ENCODE data around the gene TRIM54.
"Not testable (repeated sequence)": the region's sequence is repeated elsewhere in the genome, so short reads cannot be mapped to it uniquely, and the experiment has no call there.

Gene TRIM54

DNA sequence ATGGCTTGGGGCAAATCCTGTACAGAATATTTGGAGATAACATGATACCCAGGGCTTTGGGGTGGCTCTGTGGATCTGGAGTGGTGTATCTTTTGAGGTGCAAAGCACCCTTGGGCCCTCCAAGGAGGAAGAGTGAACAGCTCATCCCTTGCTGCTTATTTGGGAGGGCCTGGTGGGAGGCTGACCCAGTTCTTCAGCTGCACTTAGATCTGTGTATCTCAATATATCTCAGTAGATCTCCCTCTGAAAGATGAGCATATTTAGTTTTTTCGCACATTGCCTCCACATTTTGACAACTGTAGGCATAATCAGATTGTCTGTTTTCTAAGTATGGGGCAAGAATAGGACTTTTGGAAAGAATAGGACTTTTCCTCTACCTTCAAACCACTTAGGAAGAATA lies 2.8 kb downstream of the TRIM54 start:
- no peak for DNase-seq (ENCODE audit: low read depth)

DNA sequence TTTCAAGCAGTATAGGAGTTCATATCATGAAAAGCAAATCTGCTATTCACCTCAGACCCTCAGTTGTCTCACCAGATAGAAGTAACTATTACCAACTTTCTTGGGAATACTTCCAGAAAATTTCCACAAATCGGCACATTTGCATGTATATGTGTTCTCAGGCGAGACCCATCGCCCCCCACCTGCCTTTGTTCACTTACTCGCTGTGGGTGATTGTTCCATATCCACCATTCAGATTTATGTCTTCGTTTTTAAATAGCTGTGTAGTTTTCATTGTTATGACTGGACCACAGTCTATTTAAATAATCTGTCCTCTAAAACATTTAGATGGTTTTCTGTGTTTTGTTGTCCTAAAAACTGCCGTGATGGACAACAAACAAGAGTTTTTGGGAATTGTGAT lies 3.3 kb downstream of the TRIM54 start:
- no peak for DNase-seq (ENCODE audit: low read depth)

DNA sequence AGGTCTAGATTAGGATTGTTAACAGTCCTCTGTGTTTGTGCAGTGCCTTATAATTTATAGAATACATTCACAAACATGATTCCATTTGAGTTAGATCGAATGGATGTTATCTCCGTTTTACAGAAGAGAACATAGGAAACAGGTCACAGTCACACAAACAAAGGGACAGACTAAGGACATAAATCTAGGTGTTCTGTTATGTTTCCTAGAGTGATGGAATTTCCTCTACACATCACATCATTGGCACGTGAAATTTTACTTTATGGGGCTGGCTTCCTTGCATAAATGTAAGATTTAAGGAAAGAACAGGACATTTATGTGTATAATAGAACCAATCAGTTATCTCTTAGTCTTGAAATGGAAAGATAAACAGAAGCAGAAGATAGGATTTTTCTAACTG lies 6.4 kb downstream of the TRIM54 start:
- no peak for DNase-seq (ENCODE audit: low read depth)

DNA sequence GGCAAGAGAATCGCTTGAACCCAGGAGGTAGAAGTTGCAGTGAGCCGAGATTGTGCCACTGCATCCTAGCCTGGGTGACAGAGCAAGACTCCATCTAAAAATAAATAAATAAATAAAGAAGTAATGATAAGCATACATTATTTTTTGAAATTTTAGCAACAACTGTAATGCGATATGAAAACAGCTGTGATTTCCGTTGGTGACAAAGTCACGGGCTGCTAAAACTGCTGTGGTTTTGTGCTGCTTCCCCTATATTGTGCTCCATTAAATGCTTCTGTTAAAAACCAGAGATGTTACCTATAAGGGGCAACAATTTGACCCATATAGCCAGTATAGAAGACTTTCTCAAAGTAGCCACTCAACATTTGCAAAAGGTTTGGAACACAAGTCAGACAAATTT lies 8.3 kb downstream of the TRIM54 start:
- no peak for DNase-seq (ENCODE audit: low read depth)

DNA sequence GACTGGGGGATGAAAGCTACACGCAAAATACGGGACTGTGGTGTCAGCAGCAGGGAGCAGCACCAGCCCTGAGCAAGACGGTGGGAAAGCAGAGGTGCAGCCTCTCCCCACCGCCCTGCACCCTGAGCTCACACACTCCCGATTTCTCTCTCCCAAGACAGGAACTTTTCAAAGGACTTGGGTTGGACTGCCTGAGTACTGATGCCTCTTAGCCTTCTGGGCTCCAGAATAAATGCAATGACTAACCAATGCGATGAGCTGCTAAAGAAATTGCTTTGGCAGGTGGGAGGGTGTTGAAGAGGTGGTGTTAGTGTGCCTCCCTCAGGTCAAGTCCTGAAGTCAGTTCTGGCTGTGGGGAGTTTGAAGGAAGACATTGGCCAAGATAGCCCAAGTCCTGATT lies 9.6 kb downstream of the TRIM54 start:
- DNase-seq (ENCODE audit: low read depth), result no peak

DNA sequence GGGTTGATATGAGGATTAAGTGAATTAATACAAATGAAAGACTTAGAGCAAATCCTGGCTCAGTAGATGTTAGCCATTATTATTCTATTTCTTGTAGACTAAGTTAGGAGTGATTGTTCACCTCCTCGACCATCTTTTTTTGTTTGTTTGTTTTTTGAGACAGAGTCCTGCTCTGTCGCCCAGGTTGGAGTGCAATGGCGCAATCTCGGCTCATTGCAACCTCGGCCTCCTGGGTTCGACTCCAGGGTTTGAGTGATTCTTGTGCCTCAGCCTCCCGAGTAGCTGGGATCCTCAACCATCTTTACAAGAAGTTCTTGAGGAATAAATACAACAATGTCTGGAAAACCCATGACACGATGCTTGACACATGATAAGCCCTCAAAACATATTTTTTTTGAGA lies 12.7 kb downstream of the TRIM54 start:
- DNase-seq (ENCODE audit: low read depth), result no peak

DNA sequence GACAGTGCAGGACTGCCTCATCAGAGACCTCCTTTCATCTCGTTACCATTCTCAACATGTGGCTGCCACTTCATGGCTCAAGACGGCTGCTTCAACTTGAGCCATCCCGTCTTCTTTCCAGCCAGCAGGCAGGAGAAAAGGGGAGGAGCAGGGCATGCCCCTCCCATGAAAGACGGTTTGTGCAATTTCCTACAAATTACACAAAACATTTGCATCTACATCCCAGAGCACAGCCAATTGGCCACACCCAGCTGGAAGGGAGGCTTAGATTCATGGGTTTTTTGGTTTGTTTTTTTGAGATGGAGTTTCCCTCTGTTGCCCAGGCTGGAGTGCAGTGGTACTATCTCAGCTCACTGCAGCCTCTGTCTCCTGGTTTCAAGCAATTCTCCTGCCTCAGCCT lies 14.3 kb downstream of the TRIM54 start:
- no peak for DNase-seq (ENCODE audit: low read depth)

GRCh38 chr2:27297195-27297594 lies 15.0 kb downstream of the TRIM54 start:
- DNase-seq (ENCODE audit: low read depth), result no peak

DNA sequence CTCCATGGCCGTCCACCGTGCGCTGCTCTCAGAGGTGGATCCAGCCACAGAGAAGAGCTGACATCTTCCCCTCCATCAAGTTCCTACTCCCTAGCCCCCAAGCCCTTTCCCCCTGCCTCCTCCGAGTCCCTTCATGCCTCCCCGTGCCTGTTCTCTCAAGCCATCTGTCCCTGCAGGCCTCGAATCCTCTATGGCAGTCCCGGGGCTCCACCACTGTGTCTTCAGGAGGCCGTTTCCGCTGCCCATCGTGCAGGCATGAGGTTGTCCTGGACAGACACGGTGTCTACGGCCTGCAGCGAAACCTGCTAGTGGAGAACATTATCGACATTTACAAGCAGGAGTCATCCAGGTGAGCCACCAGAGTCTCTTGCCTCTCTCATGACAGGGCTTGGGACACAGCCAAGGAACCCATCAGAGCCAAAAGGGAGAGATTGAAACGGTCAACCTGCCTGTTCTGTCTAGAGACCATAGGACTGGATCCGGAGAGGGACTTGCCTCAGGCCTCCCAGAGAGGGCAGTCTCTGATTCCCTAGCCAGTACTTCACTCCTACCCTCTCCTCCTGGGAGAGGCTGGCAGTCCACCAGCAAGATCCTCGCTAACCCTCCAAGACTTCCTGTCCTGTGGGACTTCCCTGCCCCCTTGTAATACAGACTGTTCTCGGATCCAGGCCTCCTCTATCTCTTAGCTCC lies 16.3 kb downstream of the TRIM54 start:
- DNase-seq (ENCODE audit: low read depth), result no peak

- DNase-seq (ENCODE audit: low read depth), result not testable (repeated sequence)
Measured at GRCh38 chr2:27300606-27301005, 18.4 kb downstream of the TRIM54 start.

DNA sequence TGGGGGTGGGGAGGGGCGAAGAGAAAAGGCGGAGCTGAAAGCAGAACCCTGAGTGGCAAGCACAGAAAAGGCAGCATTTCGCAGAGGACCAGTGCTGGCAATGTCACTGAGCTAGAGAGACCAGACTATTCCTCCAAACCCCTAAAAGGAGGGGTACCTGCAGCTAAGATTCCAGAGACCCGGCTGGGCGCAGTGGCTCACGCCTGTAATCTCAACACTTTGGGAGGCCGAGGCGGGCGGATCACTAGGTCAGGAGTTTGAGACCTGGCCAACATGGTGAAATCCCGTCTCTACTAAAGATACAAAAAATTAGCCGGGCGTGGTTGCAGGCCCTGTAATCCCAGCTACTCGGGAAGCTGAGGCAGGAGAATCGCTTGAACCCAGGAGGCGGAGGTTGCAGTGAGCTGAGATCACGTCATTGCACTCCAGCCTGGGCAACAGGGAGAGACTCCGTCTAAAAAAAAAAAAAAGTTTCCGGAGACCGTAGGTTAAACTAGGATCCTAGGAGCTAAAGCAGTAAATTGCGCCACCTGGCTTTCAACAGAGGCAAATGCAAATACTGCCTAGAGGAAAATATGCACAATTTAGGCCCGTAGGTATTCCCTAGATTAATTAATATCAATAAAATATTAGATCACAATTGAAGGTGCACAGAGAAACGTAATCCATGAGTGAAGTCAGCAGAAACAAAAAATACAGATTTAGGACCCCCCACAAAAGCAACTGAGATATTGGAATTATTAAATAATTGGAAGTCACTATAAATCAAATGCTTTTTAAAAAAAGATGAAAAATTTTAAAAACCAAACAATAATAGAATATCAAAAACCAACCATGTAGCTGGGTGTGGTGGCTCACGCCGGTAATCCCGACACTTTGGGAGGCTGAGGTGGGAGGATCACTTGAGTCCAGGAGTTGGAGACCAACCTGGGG lies 21.1 kb downstream of the TRIM54 start:
- DNase-seq (ENCODE audit: low read depth), result peak; percentile 17

DNA sequence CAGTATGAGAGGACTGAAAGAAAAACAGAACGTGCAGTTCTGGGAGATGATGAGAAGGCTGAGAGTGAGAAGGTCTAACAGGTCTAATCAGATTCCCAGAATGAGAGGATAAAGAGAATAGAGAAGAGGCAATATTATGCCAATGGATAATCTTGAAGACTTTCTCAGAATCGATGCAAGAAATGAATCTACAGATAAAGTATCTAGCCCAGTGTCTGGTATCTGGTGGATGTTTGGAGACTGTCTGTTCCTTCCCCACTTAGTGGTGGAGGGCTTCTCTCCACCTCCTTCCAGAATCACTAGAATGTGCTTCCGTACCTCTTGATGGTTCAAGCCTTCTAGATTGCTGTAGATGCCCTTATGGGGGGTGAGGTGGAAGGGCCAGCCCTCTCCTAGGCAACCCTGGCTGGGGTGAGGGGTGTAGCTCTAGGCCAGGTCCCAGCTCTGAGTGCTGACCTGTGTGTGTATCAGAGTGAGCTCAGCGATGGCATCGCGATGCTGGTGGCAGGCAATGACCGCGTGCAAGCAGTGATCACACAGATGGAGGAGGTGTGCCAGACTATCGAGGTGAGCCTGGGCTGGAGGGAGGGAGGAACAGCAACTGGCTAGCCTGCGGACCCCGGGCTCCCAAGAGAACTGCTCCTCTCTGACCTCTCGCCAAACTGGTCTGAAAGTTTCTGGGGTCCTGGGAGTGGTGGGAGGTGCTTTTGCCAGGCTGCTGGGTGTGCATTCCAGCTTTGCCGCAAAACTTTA lies 22.4 kb downstream of the TRIM54 start:
- DNase-seq (ENCODE audit: low read depth), result no peak

DNA sequence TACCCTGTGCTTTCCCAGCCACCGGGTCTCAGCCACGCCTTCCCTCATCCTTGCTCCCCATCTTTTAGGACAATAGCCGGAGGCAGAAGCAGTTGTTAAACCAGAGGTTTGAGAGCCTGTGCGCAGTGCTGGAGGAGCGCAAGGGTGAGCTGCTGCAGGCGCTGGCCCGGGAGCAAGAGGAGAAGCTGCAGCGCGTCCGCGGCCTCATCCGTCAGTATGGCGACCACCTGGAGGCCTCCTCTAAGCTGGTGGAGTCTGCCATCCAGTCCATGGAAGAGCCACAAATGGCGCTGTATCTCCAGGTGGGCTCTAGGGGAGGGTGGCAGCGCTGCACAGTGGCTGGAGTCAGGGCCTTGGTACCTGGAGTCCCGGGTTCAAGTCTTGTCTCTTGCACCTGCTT lies 23.3 kb downstream of the TRIM54 start:
- DNase-seq (ENCODE audit: low read depth), result no peak

GRCh38 chr2:27306136-27306535 lies 23.9 kb downstream of the TRIM54 start:
- no peak for DNase-seq (ENCODE audit: low read depth)

- no peak for DNase-seq (ENCODE audit: low read depth)
Measured at GRCh38 chr2:27306573-27307286, 24.5 kb downstream of the TRIM54 start.

GRCh38 chr2:27307287-27307544 lies 25.0 kb downstream of the TRIM54 start:
- no peak for DNase-seq (ENCODE audit: low read depth)

- DNase-seq (ENCODE audit: low read depth), result no peak
Measured at GRCh38 chr2:27307545-27308358, 25.5 kb downstream of the TRIM54 start.

DNA sequence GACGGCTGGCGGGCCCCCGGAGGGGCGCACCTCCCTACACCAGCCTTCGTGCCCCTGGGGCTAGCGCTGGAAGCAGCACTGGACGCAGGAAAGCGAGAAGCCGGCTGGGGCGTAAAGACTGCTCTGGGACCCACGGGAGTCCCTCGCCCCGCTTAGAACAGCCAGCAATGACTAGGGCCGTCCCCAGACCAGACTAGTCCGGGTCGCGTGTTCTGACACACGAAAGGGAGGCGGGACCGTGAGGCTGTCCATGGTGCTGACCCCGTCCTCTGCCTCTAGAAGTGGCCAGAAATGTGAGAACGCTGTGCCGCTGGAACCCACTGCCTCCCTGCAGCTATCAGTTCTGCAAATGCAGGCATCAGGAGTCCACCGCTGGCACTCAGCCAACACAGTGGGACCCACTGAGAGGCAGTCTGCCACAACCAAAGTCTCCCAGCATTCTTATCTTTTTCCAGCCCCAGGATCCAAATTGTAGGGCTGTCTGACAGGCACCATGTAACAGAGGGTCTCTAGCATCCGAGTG lies 26.2 kb downstream of the TRIM54 start, which contains the start of gene UCN:
TSS of gene UCN (minus strand) at position 87 of the 523 bp plus-strand sequence. CDS start 550 bp downstream, outside the sequence.
- DNase-seq (ENCODE audit: low read depth), result no peak

DNA sequence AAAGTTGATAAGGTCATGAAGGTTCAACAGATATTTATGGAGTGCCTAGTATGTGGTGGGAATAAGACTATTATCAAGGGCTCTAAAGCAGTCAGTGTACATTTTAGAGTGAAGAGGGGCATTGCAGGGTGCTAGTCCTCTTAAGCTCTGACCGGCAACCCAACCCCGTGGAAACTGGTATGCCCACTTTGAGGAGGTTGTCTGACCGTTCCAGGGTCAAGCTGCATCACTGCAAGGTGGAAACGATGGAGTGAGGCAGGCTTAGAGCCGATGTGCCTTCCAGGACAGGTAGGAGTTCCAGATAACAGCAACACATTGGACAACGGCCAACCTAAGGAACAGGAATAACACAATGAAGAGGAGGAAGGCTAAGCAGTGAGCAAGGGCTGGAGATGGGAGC lies 27.4 kb downstream of the TRIM54 start:
- no peak for DNase-seq (ENCODE audit: low read depth)

DNA sequence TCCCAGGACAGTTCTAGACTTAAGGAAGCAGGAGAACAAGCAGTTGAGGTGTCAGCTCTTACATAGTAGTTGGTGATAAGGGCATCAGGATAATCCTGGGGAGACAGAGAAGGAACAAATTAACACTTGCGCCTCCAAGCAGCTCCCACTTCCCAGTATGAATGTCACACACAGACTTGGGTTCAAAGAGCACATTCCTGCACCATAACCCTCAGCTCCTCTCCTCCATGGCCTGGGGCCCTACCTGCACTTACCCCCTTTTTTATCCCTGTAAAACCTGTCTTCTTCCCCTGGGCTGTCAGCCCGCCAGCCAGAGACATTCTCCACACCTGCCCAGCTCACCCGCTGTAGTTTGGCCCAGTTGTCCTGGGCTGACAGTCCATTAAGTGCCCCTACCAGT lies 29.9 kb downstream of the TRIM54 start:
- no peak for DNase-seq (ENCODE audit: low read depth)

All from T-helper 22 cell (primary cell).